ENCODE results near the gene IQCH.

IQCH gene

DNA sequence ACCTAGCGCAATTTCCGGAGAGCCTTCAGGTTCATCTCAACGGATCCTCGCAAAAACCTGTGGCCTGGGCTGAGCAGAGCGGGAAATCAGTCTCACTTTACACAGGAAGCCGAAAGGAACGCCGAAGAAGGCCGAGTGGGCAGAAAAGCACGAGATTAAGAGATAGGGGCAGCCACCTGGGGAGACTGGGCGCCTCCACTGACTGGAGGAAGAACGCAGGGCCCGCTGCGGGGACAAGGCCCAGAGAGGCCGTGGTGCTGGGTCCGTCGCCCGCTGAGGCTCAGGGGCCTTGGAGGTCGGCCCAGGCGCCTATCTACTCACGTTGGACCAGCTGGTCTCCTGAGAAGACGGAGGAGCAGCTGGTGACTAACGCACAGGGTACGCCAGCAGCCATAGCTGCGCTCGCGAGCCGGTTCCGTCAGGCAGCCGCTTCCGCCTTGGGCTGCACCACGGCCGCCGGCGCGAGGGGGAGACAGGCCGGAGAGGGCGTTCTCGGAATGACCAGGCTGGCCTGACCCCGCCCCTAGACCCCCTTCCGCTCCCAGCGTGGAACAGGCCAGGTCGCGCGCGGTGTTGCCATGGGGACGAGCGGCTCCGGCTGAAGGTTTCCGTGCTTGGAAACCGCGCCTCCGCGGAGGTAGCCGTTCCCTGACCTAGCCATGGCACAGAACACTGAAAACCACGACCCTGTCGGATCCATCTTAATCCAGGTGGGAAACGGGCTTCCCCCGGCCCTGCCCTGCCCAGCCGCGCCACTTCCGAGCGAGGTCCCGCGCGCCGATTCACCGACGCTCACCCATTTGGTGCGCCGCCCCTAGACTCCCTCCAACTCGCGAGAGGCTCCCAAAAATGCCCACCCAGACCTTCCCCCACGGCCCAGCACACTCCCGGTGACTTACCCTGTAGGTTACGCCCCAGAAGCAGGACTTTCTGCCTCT is at the start of gene IQCH, which contains the start of gene AAGAB:
Gene IQCH, plus strand, starts transcription at position 549 of the 938 bp plus-strand sequence. Its CDS starts 111 bp downstream, at position 660.
Gene AAGAB, minus strand, starts transcription at position 424 of the 938 bp plus-strand sequence. Its CDS starts 30 bp downstream, at position 394.
- H3K4me3 ChIP-seq (ENCODE audit: low read depth, low read length), result peak within 1 kb of the TSS; percentile 81
- in situ Hi-C loops (cut with HindIII; ENCODE audit: low sequenced_read_pairs), result loop anchor here (5.0 kb wide), 1 partner anchor 182 kb away; no protein-coding TSS in a partner anchor
- DNase-seq (ENCODE audit: low read depth), result peak; percentile 89
- TF ChIP-seq, protein P1, sequence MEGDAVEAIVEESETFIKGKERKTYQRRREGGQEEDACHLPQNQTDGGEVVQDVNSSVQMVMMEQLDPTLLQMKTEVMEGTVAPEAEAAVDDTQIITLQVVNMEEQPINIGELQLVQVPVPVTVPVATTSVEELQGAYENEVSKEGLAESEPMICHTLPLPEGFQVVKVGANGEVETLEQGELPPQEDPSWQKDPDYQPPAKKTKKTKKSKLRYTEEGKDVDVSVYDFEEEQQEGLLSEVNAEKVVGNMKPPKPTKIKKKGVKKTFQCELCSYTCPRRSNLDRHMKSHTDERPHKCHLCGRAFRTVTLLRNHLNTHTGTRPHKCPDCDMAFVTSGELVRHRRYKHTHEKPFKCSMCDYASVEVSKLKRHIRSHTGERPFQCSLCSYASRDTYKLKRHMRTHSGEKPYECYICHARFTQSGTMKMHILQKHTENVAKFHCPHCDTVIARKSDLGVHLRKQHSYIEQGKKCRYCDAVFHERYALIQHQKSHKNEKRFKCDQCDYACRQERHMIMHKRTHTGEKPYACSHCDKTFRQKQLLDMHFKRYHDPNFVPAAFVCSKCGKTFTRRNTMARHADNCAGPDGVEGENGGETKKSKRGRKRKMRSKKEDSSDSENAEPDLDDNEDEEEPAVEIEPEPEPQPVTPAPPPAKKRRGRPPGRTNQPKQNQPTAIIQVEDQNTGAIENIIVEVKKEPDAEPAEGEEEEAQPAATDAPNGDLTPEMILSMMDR (IDR thresholded peaks at IDR 0.05; ENCODE audit: low read depth, low read length, missing control alignments), result no peak

DNA sequence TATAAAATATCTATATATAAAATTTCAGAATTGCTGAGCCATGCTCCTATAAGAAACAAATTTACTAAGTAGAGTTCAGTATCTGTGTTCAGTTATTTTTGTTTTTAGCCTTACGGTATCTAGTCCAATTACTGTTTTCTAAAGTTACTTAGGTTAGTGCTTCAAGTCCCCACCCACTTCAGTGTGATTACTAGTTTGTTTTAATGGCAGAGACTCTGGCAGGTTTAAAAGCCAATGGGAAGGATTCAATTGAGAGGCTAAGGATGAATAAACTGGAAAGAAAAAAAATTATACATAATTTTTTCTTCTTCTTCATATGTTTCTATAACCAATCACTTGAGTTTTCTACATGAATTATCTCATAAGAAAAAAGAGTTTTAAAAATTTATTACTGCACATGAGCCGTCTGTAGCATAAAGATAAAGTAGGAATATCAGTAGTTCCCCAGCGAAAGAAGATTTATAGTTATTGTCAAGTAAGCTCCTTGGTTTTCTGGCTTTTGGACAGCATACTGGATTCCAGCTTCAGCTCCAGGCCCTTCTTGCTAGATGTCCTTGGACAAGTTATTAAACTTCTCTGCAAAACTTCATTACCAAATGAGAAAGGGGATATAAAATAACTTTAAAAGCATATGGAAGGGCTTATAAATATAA is 46.9 kb upstream of the IQCH start:
- H3K4me3 ChIP-seq (ENCODE audit: low read depth, low read length), result no peak overlapping the region
- in situ Hi-C loops (cut with HindIII; ENCODE audit: low sequenced_read_pairs), result no loop called here
- TF ChIP-seq, protein P1 (IDR thresholded peaks at IDR 0.05; ENCODE audit: low read depth, low read length, missing control alignments), result no peak
- no peak for DNase-seq (ENCODE audit: low read depth)

DNA sequence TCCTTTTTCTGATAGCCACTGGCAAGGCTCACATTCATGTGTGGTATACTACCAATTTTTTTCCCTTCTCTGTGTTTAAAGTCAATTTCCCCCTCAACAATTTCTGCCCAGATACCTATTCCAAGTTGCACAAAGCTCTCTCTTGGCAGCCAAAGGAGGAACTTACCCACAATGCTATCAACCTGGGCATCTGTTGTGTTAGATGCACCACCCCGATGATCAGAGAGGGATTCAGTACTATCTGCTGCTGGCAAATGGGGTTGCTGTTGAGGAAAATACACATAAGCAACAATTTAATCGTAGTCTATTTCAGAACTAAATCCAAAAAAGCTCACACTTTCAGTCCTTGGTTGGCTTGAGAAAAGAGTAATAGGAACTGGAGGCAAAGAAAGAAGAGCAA is 46.2 kb upstream of the IQCH start:
- TF ChIP-seq, protein P1 (IDR thresholded peaks at IDR 0.05; ENCODE audit: low read depth, low read length, missing control alignments), result no peak
- in situ Hi-C loops (cut with HindIII; ENCODE audit: low sequenced_read_pairs), result no loop called here
- no peak for DNase-seq (ENCODE audit: low read depth)
- no peak overlapping the region for H3K4me3 ChIP-seq (ENCODE audit: low read depth, low read length)

DNA sequence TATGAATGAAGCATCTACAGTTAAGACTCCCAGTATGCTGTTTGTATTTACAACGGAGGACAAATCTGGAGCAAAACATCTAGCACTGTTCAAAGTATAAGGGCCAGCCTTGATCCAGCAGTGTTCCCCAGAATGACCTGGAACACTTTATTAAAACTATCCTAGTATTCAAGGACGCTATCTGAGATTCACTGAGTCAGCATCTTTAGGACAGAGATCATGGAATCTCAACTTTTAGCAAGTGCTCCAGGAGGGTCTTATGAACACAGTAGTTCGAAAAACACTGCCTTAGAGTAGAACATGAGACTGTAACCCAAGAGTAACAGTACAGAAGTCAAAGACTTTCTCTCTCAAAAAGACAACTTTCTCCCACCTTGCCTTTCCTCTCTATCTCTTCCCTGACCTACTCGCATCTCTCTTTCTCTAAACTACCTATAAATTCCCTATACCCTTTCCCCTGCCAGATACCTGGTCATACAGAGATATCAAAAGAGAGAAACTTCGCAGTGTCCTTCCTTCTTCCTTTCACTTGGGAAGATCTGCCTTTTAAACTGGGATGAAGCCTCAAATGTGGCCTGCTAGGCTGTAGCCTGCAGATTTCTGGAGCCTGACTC is 43.9 kb upstream of the IQCH start:
- TF ChIP-seq, protein P1 (IDR thresholded peaks at IDR 0.05; ENCODE audit: low read depth, low read length, missing control alignments), result no peak
- in situ Hi-C loops (cut with HindIII; ENCODE audit: low sequenced_read_pairs), result no loop called here
- DNase-seq (ENCODE audit: low read depth), result no peak
- no peak overlapping the region for H3K4me3 ChIP-seq (ENCODE audit: low read depth, low read length)

DNA sequence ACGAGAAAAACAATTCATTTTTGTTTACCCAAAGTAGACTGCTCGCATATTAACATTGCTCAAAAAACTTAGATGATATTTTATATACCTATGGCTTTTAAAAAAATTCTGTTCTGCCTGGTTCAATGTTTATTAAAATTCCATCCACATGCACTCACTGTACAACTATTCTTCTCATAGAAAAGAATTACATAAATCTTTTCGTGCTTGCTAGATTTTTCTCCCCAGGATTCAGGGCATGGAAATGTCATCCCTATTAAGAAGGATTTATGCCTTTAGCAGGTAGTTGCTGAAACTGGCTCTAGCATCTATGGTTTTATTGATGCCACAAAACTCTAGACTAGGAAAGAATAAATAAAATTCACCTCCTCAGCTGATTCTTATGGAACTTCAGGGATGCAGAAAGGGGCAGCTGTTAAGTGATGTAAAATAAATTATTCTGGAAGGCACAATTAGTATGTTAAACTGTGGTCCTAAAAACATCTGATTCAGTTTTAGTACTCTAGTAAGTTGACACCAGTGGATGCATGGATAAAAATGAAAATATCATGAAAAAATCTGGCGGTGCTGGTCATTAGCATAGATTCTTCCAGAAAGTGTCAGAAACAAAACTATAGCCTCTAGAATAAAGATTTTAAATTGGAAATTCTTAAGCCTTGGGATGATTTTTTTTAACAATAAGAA is 41.8 kb upstream of the IQCH start:
- H3K4me3 ChIP-seq (ENCODE audit: low read depth, low read length), result no peak overlapping the region
- no peak for DNase-seq (ENCODE audit: low read depth)
- in situ Hi-C loops (cut with HindIII; ENCODE audit: low sequenced_read_pairs), result no loop called here
- TF ChIP-seq, protein P1 (IDR thresholded peaks at IDR 0.05; ENCODE audit: low read depth, low read length, missing control alignments), result no peak

DNA sequence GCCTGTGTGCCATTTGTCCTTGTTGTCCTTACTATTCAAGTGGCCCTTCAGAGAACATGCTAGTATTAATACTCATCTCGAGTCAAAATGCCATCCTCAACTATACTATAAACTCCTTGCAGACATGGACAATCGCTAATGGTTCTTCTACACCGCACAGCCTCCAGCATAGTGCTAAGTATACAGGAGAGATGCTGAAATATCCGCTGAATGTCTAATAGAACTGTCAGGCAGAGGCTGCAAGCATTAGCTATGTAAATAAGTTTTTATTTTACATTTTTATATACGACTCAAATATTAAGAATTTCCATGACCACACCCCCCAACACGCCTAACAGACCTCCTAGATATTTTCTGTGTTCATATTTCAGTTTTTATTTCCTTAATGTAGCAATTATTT is 39.5 kb upstream of the IQCH start:
- in situ Hi-C loops (cut with HindIII; ENCODE audit: low sequenced_read_pairs), result no loop called here
- no peak overlapping the region for H3K4me3 ChIP-seq (ENCODE audit: low read depth, low read length)
- DNase-seq (ENCODE audit: low read depth), result no peak
- TF ChIP-seq, protein P1 (IDR thresholded peaks at IDR 0.05; ENCODE audit: low read depth, low read length, missing control alignments), result no peak
